ENCODE results near the gene NDST3.

NDST3 gene

DNA sequence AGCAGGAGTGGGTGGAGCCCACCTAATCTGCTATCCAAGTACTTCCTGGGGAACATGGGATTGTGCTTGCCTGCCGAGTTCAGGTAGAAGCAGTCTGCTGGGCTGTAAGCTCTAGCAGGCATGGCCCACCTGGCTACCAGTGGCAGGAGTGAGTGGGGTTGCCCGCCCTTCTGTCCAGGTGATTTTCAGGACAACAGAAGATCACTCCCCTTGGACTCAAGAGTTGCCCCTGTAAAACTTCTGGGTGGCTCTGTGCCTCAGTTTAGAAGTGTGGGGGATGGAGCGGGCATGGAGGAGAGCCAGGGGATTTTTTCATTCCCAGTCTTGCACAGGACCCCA is 43.5 kb downstream of the NDST3 start:
- no peak for DNase-seq (ENCODE audit: low read depth, low spot score)

DNA sequence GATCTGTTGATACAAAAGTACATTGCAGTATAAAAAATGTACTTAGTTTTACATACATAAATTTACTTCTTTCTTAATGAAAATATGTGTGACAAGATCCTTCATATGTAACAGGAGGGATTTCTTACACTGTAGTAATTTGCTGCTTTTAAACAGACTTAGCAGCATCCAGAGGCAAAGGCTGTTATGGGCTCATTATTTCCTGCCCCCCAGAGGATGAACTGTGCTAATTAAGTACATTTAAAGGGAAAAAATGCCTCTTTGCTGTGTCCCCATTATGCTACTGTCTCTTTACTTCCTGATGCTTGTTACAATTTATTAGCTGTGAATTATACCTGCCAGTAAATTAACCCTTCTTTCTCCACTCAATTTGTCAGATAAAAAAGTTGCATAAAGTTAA is 47.1 kb downstream of the NDST3 start:
- no peak for DNase-seq (ENCODE audit: low read depth, low spot score)

- DNase-seq (ENCODE audit: low read depth, low spot score), result no peak
Observed at GRCh38 chr4:118082182-118082581, 47.9 kb downstream of the NDST3 start.

DNA sequence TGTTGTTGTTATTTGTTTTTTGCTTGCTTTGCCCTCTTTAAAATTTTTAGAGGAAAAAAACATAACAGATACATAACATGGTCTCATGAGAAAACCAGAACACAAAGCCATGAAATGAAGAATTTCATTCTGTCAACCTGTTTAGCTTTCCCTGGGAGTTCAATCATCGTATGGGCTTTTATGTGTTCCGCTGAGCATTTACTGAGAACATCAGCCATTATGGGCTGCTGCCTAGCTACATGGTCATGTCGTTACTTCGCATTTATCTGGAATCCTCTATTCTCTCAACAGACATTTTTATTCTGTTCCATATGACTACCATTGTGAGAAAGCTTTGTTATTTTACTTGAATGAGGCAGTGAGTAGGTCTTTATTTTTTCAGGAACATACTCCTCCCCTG is 51.4 kb downstream of the NDST3 start:
- no peak for DNase-seq (ENCODE audit: low read depth, low spot score)

DNA sequence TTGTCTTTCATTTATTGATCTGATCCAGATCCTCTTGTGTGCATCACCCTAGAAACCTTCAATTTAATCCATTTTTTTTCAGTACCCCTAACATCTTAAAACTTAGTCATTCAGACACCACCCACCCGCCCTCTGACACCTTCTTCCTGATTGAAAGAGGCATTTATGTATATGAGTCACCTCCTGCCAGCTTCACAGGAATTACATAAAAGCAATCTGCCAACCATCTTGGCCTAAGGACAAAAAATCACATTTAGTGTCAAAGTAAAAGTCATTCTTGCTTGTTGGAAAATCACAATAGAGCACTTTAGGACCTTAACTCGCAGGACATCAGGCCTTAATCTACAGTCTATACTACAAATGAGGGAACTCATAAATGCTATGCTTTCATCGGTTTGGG is 52.1 kb downstream of the NDST3 start:
- DNase-seq (ENCODE audit: low read depth, low spot score), result no peak

DNA sequence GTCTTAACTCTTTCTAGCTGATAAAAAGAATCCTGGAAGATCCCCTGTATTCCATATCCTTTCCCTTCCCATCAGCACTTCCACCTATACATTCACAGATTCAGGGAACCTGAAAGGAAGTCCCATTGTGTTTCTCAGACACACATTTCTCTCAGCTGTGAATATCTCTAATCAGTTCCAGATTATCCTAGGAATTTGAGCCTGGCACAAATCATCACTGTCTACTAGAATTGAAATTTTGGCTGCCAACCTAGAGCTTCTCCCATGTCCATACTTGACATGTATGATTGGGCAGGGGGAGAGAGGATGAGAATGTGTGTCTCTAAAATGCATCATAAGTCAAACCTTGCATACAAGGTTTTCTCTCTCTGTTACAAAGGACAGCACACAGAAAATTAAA is 53.1 kb downstream of the NDST3 start:
- DNase-seq (ENCODE audit: low read depth, low spot score), result no peak

DNA sequence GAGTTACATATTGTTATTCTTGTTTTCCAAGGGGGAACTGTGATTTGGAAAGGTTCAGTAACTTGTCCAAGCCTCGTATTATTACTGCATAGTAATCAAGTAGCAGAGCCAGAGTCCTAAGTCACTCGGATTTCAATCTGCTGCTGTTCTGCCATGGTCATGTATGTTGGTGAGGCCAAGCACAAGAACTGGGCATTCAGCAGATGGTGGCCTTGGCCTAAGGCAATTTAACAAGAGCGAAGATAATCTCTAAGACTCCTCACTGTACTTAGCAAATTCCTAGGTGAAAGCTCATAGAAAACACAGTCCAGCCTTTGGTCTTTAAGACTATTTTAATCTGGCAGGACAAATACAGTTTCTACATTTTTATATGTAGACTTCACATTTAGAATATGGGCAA is 64.8 kb downstream of the NDST3 start:
- DNase-seq (ENCODE audit: low read depth, low spot score), result no peak

DNA sequence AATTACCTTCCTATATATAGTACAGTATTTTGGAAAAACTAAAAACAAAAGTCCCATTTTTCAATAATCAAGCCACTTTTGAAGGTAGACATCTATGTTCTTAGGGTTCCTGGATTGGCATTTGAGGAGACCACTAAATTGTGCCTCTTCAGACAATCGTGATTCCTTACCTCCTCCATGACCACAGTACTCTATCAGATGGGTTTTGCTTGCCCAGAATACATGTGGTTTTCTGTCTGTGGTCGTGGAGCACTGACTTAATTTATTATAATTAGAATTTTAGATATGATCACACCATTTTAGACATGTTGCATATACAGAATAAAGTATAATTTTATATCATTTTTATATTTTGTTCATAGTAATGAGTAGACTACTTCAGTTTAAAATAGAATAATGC is 67.9 kb downstream of the NDST3 start:
- no peak for DNase-seq (ENCODE audit: low read depth, low spot score)

GRCh38 chr4:118112117-118113046 is 78.1 kb downstream of the NDST3 start:
- DNase-seq (ENCODE audit: low read depth, low spot score), result no peak

DNA sequence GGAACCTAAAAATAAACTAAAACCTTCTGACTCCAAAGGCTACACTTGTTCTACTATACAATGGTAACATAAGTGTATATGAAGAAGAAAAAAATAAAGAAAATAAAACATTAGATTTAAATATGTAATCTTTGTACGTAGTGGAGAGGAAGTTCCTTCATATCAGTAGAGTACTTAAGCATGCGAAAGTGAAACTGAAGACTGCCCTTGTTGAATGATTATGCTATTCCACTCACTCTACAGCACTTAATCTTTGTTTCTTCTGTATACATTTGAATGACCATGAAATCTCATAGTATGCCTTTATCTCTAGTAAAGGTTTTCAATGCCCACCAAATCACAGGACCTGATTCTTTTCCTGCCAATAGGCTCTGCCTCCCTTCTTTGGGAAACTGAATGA is 78.9 kb downstream of the NDST3 start:
- no peak for DNase-seq (ENCODE audit: low read depth, low spot score)

DNA sequence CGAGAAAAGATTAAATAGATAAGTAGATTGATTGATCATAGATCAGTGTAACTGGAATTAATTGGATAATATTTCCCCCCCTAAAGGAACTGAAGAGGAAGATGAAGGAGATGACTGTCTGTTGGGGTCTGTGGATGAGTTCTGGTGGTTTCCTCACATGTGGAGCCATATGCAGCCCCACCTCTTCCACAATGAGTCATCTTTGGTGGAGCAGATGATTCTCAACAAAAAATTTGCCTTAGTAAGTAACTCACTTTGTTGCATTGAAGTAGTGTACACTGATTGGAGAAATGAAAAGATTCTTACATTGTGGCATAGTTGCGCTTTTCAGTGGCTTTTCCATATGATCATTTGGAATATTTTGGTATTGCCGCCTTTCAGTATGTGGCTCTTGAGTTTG is 80.4 kb downstream of the NDST3 start:
- DNase-seq (ENCODE audit: low read depth, low spot score), result no peak

- no peak for DNase-seq (ENCODE audit: low read depth, low spot score)
Observed at GRCh38 chr4:118120120-118120760, 86.0 kb downstream of the NDST3 start.

- DNase-seq (ENCODE audit: low read depth, low spot score), result no peak
Observed at GRCh38 chr4:118124997-118125396, 90.7 kb downstream of the NDST3 start.

GRCh38 chr4:118139241-118139640 is 105.0 kb downstream of the NDST3 start:
- DNase-seq (ENCODE audit: low read depth, low spot score), result no peak

GRCh38 chr4:118141240-118141639 is 107.0 kb downstream of the NDST3 start:
- DNase-seq (ENCODE audit: low read depth, low spot score), result no peak

DNA sequence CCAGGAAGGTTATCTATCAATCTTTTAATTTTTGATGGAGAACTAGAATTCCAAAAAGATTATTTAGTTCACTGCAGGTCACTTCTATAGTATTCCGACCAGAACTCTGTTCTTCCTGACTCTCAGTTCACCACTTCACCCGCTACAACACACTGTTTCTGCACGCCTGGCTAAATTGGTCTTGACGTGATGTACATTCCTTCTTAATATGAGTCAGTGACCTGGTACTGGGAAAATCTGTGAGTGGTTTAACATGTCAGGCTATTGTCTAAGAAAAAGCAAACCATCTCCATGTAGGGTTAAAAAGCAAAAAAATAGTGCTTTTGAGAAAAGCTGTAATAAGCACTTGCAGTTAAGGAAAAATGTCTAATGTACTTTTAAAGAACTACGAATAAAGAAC is 120.4 kb downstream of the NDST3 start:
- no peak for DNase-seq (ENCODE audit: low read depth, low spot score)

- no peak for DNase-seq (ENCODE audit: low read depth, low spot score)
Observed at GRCh38 chr4:118155516-118155915, 121.2 kb downstream of the NDST3 start.

GRCh38 chr4:118158763-118159375 is 124.6 kb downstream of the NDST3 start:
- DNase-seq (ENCODE audit: low read depth, low spot score), result no peak

- DNase-seq (ENCODE audit: low read depth, low spot score), result no peak
Observed at GRCh38 chr4:118167306-118167705, 133.0 kb downstream of the NDST3 start.

- no peak for DNase-seq (ENCODE audit: low read depth, low spot score)
Observed at GRCh38 chr4:118171381-118171780, 137.1 kb downstream of the NDST3 start.

GRCh38 chr4:118173126-118173525 is 138.8 kb downstream of the NDST3 start:
- DNase-seq (ENCODE audit: low read depth, low spot score), result no peak

GRCh38 chr4:118173956-118174725 is 139.9 kb downstream of the NDST3 start:
- peak; percentile 77 for DNase-seq (ENCODE audit: low read depth, low spot score)
